Measurements from ENCODE around the gene ENOX1.
"Not testable (repeated sequence)": the region's sequence is repeated elsewhere in the genome, so short reads cannot be mapped to it uniquely, and the experiment has no call there.

The ENOX1 gene

DNA sequence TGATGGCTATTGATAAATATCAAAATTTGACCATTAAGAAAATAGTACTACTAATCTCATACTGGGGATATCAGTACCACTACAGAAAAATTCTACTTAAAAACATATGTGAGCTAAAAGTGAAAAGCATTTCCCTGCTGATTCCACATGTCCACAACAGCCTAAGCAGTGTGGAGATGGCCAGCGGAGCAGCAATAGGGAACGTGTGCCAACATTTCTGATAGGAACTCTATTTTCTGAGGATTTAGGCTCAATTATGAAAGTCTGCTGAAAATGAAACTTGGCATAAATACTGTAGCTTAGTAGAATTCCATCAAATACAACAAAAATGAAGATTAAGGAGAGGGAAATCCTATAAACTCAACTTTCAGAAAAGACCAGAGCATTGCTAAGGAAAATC is 311.6 kb downstream of the ENOX1 start:
- no peak for DNase-seq

DNA sequence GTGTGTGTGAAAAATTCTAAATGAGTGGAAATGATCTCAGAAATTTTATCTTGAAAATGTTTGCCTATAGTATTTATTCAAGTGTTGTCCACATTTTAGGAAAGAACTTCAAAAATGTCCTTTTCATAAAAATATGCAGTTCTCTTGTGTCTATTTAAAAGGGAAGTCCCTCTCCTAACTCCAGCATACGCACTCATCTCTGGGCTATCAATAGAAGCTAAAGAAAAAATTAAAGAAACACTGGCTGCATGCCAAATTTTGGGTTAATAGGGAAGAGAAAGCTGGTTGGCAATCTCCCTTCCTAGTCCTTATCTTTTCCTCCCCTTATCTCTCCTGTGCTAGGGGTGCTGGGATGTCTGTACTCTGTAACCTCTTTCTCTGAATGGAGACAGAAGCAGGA is 313.3 kb downstream of the ENOX1 start:
- DNase-seq: no peak

DNA sequence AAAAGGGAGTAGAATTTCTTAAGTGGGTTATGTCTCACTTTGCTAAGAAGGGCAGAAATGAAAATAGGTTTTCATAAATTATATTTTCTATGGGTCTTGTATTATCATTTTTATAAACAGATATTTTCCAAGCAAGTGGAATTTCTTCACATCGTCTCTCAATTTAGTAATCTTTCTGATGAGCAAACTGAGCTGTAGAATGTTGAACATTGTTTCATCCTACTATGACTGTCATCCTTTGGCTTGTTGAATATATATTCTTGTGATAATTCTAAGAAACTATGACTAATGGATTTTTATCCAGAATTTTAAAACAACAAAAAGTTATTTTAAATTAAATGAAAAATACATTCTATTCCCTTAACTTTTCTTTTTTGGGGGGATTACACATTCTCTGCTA is 313.8 kb downstream of the ENOX1 start:
- no peak for DNase-seq

DNA sequence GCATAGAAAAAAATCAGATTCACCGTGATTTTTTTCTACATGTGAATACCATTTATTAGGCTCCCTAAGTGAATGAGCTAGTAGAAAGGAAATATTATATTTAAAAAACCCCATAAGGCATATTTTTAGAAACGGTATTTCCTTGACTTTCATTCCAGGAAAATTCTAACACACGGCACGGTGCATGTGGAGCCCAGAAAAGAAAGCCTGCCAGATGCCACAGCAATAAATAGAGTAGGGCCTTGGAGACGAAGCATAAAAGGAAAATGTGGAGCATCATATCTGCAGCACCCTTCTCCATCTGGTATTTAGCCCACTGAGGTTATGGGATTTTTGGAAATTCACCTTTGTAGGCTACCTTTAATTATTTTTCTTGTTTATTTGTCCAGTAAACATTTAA is 314.4 kb downstream of the ENOX1 start:
- DNase-seq: no peak

DNA sequence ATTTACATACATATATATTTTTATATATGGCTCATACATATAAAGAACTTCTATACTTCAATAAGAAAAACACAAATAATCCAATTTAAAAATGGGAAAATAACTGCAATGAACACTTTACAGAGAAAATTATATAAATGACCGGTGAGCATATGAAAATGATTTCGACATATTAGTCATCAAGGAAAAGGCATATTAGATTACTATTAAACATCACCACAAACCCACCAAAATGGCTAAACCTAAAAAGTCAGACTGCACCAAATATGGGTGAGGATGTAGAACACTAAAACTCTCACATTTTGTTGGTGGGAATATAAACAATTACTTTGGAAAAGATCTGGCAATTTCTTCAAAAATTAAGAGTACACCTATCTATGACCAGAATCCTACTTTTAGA is 316.2 kb downstream of the ENOX1 start:
- no peak for DNase-seq

DNA sequence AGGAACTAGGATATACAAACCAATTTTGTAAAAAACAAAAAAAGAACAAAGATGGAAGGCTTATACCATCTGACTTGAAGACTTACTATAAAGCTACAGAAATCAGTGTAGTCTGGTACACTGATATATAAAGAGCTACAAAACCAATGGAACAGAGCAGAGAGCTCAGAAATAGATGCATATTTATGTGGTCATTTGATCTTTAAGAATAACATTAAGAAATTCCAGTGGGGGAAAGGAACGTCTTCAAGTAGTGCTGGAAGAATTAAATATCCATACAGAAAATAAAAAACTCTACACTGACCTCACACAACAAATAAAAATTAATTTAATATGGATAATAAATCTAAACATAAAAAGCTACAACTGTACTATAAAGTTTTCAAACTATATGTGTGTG is 317.0 kb downstream of the ENOX1 start:
- no peak for DNase-seq

DNA sequence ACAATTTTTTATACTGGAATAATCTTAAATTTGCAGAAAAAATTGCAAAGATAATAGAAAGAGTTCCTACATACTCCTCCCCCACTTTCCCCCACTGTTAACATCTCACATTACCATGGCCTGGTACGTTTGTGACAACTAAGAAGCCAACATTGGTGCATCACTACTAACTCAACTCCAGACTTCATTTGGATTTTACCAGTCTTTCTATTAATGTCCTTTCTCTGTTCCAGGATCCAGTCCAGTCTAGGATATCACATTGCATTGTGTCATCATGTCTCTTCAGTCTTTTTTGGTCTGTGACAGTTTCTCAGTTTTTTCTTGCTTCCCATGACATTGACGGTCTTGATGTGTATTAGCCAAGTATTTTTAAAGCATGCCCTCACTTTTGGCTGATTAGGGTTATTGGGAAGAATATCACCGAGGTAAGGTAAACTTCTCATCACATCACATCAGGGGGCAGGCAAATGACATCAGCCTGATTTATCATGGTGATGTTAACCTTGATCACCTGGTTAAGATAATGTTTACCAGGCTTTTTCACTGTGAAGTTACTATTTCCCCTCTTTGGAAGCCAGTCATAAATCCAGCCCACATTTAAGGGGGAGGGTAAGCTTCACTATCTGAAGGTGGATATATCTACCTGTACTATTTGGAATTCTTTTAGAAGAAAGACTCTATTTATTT is 322.1 kb downstream of the ENOX1 start:
- no peak for DNase-seq

DNA sequence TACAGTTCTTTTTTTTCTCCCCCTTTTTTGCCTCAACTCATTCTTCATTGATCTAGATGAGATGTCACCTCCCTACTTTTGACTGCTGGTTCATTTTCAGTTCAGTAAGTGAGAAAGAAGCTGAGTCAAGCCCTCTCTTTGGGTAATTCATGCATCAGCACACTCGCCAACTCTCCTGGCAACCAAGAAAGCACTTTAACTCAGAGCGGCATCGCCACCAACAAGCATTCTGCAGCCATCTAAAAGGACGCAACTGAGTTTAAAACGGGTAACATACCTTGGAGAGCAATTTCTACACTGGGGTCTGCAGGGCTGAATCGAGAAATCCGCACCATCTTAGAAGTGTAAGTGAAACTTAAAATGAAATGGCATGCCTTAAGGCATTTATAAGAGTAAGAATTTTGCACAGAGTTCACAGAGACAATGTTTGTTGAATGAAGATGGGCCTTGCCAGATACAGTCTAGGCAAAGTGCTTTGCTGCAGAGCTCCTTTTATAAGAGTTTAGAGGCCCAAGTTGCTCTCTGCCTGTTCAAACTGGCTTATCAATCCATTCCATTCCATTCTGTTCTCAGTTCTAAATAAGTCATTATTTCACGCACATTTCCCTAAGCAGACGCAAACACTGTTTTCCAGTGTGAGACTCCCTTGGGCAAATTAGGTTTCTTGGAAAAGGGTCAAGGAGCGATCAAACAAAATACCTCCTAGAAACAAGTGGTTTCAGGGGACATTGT is 338.0 kb downstream of the ENOX1 start:
- no peak for DNase-seq

DNA sequence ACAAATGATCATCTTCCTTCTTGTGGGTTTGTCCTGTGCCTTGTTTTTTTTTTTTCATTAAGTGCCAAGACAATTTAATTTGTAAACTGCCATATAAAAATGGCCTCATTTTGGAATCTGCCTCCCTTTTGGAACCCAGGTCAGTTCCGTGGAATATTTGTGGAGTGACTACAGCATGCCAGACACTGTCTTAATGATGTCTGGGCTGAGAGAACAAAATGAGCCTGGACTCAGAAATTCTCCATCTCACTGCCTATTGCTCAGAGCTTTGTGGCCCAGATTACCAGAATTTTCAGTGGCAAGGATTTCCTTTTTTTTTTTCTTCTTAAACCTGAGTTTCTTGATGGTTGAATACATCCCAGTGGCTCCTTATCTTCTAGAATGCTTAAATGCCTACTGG is 340.6 kb downstream of the ENOX1 start:
- DNase-seq: no peak

DNA sequence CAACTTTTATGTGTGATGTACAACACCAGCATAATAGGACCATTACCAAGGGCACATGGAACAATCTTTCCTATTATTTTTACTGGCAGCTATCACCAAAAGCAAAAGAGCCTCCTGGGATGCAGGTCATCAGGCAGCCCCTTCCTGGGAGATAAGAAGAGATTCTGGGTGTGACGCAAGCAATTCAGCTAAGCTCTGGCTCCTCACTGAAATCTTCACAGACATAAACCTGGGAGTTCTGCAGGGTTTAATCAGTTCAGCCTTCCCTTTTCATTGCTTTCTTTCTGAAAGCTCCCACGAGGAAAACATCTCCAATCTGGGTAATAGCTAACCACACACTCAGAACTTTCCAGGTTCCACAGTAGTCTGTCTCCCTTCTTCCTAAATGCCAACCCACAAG is 341.1 kb downstream of the ENOX1 start:
- no peak for DNase-seq

DNA sequence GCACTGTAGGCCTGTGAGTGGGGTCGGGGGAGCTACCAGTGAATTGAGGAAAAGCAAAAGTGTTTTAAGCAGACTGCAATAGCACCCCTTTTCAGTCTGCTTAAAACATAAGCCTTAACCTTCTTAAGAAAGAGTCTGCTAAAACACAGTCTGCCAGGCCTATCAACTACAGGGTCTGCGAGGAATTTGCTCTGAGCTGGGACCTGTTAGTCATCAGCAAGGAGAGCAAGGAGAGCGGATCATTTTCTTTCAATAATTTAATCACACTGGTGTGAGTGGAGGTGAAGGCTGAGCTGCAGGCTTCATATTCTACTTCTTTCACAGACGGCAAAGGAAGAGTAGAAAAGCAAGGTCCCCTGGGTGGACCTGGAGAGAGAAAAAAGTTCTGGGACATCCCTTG is 342.7 kb downstream of the ENOX1 start:
- DNase-seq: no peak

DNA sequence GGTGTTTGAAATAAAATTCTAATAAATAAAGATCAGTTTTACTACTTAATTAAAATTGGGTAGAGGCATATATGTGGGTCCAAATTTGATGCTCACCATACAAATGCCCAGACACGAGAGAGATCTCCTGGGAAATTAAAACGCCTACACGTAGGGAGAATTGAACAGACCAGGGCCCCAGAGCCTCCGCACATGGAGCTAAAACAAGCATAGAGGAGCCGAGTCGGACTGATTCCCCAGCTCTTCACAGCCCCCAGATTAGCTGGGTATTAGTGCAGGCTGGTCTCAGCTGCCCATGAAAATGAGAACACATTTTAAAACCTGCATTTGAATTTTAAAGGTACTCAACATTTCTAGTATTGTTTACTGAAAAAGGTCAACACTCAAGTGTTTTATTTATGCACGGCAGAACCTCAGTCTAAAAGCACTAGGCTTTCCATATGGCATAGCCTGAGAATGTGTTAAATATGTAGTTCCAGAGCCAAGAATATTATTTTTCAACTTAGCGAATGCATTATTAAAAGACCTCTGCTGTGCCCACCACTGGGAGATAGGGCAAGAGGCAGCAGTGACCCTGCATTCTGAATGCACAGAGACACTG is 344.8 kb downstream of the ENOX1 start:
- DNase-seq: no peak

DNA sequence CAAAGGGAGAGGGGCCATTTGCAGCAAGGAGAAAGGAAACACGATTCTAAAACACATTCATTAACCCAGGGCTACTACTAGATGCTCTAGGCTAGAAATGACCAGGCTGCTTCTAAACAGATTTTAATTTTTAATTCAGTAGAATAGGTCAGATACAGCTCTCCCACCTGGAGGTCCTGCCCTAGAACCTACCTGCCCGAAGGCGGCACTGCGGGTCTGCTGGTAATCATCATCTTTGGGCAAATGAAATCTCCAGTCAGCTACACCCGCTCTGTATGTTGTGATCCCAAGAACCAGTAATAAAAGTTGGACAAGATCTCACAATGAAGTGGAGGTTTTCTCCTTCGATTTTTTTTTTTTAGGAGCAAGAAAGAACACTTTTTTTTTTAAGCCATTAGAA is 345.3 kb downstream of the ENOX1 start:
- no peak for DNase-seq

DNA sequence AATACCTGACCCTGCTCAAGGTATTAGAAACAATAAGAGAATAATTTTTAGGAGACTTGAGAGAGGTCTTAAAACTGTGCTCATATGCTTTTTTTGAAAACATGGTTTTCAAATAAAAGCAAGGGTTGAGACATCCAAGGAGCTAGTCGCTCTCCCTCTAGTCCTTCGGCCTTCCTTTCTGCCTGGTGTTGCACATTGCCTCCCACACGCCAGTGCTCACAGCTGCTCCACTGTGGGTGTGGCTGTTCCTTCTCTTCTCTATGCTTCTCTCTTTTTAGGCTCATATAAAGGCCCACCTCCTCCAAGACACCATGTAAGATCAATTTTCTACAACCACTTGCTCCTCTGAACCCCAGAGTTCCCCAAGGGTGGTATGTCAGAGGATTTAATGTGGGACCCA is 352.6 kb downstream of the ENOX1 start:
- DNase-seq: no peak

DNA sequence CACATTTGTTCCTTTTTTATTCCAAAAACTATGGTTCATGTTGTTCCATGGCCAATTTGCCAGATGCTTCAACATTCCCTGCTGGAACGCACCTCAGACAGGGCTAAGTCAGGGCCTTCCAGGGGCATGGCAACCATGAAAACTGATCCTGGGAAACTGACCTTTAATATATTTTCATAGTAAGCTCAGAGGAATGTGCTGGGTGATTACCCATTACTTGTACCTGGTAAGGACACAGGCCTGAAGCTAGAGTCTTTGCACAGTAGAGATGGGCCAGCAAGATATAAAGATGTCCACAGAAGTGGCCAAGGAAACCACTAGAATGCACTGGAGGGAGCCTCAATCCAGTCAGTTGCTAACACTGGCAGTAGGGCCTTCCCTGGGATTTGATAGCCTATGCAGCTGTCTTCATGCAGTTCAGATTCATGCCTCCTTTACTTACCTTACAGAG is 353.1 kb downstream of the ENOX1 start:
- DNase-seq: no peak

DNA sequence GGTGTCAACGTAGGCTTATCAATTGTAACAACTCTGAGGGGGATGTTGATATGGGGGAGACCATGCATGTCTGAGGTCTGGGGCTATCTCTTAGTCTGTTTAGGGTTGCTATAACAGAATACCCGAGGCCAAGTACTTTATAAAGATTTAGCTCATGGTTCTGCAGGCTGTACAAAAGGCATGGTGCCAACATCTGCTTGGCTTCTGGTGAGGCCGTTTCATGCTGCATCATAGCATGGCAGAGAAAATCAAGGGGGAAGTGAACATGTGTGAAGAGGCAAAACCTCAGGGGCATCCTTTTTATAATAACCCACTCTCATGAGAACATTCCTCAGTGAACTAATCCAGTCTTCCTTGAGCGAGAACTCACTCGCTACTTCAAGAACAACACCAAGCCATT is 353.8 kb downstream of the ENOX1 start:
- no peak for DNase-seq

DNA sequence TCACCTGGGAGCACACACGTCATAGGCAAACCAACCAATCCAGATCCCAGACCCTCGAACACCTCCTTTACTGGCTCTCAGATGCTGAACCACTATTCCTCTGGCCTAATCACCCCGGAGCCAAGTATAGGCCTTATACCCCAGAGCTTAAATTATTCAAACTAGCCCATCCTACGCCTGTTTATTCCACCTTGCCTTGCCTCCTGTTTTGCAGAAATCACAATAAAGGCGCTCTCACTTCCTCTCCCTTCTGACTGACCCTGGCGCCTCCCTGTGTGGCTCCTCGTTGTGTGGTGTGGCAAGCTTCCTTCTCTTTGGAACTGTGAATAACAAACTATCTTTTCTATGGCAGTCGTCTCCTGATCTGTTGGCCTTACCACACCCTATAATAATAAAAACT is 354.9 kb downstream of the ENOX1 start:
- DNase-seq: no peak

DNA sequence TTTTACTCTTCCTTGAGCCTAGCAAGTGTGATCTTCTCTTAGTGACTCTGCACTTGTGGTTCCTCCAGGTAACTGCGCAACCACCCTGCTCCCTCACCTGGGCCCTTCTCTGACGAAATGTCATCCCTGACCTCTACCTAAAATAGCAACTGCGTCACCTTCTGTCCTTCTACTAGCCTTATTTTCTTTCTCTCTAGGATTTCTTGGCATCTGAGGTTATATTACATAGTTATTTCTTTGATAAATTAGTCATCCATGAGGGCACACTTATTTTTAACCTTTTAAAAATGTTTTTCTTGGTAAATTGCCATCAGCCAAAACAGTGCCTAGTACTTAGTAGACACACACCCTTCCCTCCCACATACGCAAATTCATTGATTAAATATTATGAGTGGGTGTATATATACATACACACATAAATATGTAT is 355.5 kb downstream of the ENOX1 start:
- DNase-seq: no peak

DNA sequence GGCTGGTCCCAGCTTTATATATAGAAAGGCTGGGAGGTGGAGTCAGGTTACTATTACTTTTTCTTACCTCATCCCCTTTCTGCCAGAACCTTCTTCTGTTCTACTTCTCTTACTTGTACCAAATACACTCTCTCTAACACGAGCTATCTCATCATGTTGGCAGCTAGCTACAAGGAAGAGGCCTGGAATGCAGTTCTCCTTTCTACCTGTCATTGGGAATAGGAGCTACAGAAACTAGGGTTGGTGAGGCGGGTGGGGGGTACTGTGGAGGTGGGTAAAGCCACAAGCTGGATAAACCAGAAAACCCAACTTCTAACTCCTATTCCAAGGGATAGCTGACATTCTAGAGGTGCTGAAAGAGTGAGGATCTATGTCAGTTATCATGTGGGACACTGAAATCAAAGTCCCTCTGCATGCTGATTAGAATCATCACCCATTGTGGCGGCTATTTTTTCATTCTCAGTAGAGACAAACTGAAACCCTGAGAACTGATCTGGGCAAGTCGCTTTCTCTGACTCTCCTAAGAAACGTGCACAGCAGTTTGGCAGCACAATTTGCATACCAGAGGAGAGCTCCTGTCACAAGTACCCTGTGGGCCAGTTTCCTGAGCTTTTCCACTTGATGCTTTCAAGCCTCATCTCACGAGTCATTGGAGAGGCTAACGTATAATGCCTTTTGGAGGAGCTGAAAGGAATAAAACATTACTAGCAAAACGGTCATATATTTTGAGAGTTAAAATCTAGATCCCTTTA is 358.1 kb downstream of the ENOX1 start:
- no peak for DNase-seq

DNA sequence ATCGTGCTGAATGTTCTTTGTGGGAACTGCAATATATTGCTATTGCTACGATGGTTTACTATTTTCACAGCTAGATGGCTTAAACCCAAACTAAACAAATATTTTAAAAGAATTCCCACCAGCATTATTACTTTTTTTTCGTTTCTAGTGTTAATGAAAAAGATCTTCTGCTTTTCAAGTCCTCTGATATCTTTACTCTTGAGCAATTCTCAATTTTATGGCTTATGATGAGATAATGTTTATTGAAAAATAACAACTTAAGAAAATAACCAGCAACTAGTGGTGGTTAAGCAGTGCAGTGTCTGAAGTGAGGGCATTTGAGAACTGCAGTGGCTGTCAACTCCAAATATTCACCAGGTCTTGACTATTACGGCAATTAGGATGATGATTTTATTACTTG is 360.4 kb downstream of the ENOX1 start:
- no peak for DNase-seq

DNA sequence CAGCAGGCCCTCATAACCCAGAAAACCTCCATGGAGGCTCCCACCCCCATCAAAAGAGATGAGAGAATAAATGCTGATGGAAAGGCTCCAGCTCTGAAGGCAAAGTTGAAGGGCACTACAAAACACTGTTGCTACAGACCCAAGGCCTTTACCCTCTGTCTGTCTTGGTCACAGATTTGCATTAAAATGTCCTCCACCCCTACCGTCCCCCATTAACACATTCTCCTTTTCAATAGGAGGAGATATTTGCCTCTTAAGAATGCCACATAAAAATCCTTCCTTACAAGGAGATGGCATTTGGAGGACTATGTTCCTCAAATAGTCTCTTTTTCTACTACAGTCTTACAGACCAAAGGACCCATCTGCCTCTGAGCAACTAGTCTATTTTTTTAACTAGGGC is 361.5 kb downstream of the ENOX1 start:
- no peak for DNase-seq

DNA sequence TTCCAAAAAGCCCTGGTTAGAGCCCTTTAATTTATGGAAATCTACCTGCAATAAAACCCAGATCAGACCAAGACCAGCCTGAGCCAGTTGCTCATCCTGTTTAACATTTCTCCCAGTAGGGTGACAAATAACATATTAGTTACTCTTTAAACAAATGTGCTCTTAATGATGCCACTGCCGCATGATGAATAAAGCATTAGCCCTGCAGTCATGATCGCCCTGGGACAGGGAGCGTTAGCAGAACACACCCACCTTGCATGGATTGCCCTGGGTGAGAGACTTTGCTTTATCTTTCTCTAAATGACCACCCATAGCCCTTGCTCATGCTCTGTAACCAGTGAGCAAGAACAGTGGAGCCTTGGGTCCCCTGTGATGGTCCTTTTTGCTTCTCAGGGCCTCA is 362.4 kb downstream of the ENOX1 start:
- no peak for DNase-seq

DNA sequence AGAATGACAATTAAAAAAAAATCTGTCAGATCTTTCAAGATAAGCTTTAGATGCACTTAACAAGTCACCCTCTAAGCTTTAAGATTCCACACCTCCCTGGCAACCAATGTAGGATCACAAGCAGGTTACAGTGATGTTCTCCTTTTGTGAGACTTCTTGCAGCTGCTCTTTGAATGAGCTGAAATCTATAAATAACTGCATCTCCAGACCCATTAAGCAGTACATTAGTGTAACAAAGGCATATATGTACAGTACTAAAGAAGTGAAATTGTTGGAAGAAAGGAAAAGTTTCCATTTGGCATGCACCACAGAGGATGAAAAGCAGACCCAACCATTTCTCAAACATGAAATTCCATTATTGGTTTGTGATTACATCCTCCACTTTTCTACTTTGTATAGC is 364.7 kb downstream of the ENOX1 start:
- no peak for DNase-seq

DNA sequence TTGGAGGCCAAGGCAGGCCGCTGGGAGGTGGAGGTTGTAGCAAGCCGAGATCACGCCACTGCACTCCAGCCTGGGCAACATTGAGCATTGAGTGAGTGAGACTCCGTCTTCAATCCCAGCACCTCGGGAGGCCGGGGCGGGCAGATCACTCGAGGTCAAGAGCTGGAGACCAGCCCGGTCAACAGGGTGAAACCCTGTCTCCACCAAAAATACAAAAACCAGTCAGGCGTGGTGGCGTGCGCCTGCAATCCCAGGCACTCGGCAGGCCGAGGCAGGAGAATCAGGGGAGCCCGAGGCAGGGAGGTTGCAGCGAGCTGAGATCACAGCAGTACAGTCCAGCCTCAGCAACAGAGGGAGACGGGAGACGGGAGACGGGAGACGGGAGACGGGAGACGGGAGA is 369.9 kb downstream of the ENOX1 start:
- not testable (repeated sequence) for DNase-seq

All from CD4-positive, alpha-beta T cell treated with Interleukin-12 subunit alpha and Interleukin-12 subunit beta, for 1 hour (primary cell).